ENCODE data around the gene TTC24.
A peak's percentile ranks its signal among the peaks of the same experiment; 100 is the strongest.

GRCh38 chr1:156623946-156624813, 44.7 kb downstream of the TTC24 start:
- TF ChIP-seq PAX5 (IDR thresholded peaks at IDR 0.05; ENCODE audit: borderline replicate concordance, low read depth, low read length), result no peak
- TF ChIP-seq EZH2 (IDR thresholded peaks at IDR 0.05; ENCODE audit: borderline replicate concordance, control insufficient read depth, low read depth, low read length), result 0 out of 2 replicates have a peak, but pooled peaks have one; percentile 53
- TF ChIP-seq POLR2A (IDR thresholded peaks at IDR 0.05; ENCODE audit: low read depth, low read length), result no peak
- TF ChIP-seq EED (IDR thresholded peaks at IDR 0.05; ENCODE audit: low read depth), result no peak
- peak; percentile 31 to 44 (median 42) for TF ChIP-seq CTCF (IDR thresholded peaks at IDR 0.05 in 2 of 3, conservative IDR thresholded peaks at IDR 0.05 in 1 of 3; ENCODE audit: control insufficient read depth in 2 of 3, extremely low read depth in 1 of 3, insufficient read depth in 1 of 3, low read depth in 3 of 3, low read length in 3 of 3)
- no peak for TF ChIP-seq NR2C1 (IDR thresholded peaks at IDR 0.05)
- TF ChIP-seq CBX5 (IDR thresholded peaks at IDR 0.05; ENCODE audit: low read depth), result no peak
- TF ChIP-seq SIN3A (IDR thresholded peaks at IDR 0.05; ENCODE audit: low read depth, low read length), result no peak
- no peak for TF ChIP-seq MXI1 (IDR thresholded peaks at IDR 0.05; ENCODE audit: low read depth, low read length)

Measured in GM12878 (cell line).